NOMO-1 treated with DMSO at 0.1 percent for 48 hours (cell line): ENCODE data around the gene TUFT1.
"Not testable (repeated sequence)": the region's sequence is repeated elsewhere in the genome, so short reads cannot be mapped to it uniquely, and the experiment has no call there.

Experiments used
- DNase-seq: peaks from one replicate; lab custom pipeline; 2025; ENCODE audit not compliant: unreplicated experiment; lab: John Stamatoyannopoulos, UW

TUFT1 gene

DNA sequence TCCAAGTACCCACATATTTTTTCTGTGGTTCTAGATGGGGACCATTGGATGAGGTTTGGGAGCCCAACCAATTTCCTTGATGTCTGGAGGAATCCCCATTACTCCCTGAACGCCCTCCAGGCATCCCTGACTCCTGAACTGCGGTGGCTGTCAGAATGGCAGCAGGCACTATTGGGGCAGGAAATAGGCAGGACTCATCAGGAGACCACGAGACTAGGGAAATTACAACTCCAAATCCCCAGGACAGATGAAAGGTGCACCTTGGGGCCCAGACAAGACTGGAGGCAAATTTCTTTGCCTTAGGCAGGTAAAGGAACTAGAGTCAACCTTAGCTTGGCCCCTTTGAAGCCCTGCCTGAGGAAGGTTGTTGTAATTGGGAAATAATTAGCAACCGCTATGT, 27.8 kb upstream of the TUFT1 start:
- no peak for DNase-seq

DNA sequence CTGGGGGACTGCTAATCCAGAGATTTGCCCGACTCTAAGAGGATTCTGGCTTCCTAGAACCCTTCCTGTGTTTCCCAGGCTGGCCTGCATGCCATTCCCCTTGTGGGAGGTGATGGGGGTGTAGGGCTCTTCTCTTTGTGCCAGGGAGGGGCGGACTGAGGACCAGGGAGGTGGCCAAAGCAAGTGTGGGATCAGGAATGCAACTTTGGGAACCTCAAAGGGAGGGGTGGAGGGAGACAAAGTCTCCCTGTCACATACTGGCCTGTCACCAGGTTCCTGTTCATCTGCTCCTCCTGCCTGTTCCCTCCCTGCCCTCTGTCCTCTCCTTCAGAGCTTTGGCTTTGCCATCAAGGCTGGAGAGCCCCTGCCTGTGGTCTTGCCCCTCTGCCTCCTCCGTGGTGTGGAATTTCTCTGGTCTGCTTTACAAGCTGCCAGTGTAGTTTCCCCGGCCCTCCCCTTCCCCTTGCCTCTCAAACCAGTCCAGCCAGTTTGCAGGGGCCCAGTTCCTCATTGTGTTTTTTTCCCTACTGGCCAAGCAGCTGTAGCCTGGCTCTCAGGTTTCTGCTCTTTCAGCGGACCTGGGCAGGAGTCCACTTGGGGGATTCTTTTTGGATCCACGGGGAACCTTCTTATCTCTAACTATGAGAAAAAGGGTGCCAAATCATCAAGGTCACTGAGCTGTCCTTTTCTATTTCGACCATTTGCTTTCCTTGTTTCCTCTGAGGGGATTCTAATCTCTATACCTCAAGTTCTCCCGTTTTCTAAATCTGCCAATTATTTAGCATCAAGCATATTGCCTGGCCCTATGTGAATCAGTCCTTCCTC, 27.1 kb upstream of the TUFT1 start:
- DNase-seq = no peak

DNA sequence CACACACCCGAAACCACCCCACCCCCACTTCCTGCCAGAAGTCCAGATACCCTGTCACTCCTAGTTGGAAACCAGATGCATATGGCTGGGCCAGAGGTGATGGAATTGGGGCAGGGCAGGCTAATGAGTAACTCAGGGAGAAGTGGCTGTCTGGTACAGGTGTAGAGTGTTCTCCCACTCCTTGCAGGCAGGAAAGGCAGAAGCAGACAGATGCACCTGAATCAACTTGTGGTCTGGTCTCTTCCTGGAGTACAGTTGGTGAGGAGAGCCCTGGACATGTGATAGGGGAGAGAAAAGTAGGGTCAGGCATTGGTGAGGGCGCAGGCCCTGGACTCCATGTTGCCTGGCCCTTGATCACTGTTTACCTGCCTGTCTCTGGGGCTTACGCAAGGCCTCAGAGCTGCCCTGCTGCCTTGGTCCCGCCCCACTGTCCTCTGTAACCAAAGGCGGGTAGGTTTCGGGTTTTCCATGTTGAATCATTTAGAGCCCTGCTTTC, 26.4 kb upstream of the TUFT1 start:
- no peak for DNase-seq

DNA sequence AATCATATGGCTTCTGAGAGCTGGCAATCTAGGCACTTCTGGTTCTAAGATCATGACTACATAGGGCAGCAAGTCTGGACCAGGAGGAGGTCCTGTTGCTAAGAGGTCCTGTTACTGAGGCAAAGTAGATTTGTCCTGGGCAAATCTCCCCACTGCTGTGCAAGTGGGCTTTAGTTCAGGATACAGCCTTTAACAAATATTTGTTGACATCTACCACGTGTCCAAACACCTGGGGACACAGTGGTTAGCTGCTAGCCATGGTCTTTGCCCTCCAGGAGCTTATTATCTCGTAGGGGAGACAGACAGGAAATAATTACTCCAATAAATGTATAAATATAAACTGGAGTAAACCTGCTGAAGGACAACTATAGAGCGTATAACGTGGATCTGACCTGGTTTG, 25.7 kb upstream of the TUFT1 start:
- no peak for DNase-seq

DNA sequence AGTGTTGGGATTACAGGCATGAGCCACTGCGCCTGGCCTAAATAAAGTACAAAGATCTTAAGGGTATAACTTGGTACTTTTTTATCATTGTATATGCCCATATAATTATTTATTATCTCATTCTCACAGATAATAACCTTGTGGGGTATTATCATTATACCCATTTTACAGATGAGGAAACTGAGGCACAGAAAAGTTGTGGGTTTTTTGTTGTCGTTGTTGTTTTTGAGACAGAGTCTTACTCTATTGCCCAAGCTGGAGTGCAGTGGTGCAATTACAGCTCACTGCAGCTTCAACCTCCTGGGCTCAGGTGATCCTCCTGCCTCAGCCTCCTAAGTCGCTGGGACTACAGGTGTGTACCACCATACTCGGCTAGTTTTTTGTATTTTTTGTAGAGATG, 24.8 kb upstream of the TUFT1 start:
- DNase-seq = no peak

DNA sequence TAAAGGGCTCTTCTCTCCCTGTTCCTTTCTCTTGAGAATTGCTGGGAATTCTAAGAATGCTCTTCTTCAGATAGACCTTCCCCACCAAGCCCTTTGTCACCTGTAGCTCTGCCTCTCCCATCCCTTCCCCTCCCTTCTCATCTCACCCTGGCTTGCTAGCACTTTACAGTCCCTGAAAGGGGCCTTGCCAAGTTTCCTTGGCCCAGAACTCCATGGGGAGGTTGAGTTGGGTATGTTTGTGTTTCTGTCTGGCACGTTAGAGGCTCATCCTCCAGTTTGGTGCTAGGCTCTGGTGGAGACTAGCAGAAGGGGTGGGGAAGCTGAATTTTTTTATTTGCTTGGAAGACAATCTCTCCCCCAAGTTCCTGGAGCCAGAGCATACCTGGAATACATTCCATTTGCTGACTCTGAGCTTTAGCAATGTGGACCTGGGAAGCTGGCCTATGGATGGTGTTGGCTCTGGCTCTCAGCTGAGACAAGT, 24.0 kb upstream of the TUFT1 start:
- DNase-seq = no peak

DNA sequence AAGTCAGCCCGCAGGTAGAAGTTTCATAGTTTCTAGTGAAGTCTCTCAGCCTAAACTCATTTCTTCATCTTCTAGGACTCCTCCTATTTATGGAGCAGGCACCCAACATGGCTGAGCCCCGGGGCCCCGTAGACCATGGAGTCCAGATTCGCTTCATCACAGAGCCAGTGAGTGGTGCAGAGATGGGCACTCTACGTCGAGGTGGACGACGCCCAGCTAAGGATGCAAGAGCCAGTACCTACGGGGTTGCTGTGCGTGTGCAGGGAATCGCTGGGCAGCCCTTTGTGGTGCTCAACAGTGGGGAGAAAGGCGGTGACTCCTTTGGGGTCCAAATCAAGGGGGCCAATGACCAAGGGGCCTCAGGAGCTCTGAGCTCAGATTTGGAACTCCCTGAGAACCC, 21.7 kb upstream of the TUFT1 start:
- no peak for DNase-seq

DNA sequence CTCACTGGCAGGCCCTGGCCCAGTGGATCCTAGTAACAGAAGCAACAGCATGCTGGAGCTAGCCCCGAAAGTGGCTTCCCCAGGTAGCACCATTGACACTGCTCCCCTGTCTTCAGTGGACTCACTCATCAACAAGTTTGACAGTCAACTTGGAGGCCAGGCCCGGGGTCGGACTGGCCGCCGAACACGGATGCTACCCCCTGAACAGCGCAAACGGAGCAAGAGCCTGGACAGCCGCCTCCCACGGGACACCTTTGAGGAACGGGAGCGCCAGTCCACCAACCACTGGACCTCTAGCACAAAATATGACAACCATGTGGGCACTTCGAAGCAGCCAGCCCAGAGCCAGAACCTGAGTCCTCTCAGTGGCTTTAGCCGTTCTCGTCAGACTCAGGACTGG, 21.2 kb upstream of the TUFT1 start:
- no peak for DNase-seq

DNA sequence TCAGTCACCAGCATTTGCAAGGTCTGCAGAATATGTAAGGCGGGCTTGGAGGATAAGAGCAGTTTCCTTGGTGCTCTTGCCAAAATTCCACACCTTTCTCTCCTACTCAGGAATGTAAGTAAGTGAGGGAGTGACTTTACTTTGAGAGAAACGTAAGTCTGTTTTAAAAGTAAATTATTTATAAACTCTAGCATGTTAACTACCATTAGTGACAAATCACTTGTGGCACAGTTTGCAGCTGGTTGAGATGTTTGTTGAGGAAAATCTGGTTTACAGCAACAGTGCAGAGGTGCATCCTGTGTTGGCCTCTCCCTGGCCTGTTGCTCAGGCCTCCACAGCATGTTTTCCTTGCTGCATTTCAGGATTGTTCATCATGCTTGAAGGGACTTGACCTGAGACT, 20.4 kb upstream of the TUFT1 start:
- no peak for DNase-seq

DNA sequence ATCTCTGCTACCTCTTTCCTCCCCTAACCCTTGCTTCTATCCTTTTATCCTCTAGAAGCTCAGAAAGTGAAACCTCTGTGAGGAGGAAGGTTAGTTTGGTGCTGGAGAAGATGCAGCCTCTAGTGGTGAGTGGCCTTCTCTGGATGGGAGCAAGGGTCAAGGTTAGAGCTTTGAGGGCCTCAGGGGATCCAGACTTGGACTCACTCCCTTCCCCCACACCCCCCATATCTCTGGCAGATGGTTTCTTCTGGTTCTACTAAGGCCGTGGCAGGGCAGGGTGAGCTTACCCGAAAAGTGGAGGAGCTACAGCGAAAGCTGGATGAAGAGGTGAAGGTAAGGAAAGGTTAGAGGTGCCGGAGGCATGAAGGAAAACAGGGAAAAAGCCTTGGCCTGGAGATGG, 19.8 kb upstream of the TUFT1 start:
- no peak for DNase-seq

DNA sequence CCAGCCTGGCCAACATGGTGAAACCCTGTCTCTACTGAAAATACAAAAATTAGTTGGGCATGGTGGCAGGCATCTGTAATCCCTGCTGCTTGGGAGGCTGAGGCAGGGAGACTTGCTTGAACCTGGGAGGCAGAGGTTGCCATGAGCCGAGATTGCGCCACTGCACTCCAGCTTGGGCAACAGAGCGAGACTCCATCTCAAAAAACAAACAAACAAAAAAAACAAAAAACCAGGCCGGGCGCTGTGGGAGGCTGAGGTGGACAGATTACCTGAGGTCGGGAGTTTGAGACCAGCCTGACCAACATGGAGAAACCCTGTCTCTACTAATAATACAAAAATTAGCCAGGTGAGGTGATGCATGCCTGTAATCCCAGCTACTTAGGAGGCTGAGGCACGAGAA, 17.7 kb upstream of the TUFT1 start:
- DNase-seq = not testable (repeated sequence)

DNA sequence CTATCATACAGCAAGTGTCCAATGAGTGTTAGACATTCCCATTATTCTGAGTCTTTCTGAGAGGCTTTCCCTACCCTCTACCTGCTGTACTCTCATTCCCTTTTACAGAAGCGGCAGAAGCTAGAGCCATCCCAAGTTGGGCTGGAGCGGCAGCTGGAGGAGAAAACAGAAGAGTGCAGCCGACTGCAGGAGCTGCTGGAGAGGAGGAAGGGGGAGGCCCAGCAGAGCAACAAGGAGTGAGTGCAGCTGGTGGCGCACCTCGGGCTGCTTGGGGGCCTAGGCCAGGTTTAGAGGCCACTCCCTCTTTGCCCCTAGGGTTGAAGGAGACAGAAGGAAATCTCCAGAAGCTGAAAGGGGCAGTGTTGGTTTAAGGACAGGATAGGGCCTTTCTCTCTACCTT, 16.8 kb upstream of the TUFT1 start:
- no peak for DNase-seq

DNA sequence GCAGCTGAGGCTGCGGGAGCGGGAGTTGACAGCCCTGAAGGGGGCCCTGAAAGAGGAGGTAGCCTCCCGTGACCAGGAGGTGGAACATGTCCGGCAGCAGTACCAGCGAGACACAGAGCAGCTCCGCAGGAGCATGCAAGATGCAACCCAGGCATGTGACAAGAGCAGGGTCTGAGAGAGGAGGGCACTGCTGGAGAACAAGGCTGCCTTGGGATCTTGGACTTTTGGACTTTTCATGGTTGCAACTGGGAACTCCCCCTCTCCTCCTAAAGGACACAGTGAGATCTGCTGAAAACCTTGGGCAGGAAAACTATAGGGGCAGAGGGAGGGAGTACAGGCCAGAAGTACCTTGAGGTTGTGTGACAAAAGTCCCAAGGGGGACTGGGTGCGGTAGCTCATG, 15.4 kb upstream of the TUFT1 start:
- DNase-seq = no peak

DNA sequence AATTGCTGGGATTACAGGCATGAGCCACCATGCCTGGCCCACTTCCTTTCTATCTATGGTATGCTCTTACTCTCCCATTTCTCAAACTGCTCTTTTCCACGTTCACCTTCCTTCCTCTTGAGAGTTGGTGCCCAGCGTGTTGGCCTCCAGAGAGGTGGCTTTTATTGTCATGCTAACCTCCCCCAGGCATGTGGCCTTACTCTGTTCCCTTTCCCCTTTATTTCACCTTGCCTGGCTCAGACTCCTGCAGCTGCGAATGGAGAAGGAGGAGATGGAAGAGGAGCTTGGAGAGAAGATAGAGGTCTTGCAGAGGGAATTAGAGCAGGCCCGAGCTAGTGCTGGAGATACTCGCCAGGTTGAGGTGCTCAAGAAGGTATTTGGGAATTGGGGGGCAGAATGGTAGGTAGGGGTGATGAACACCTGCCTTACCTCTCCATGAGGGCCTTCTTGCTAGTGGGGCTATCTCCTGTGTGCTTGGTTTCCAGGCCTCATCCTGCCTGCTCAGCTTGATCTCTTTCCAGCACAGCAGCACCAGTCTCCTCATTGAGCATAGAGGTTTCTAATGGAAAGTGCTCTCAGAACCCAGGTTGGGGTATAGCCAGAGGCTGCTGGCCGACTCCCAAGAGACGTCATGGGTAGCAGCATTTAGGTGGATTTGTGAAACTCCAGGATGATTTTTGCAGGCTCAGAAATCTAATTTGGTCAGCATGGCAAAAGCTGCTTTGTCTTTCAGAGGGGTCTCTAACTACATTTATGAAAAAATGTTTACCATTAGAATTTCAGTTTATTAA, 13.2 kb upstream of the TUFT1 start:
- DNase-seq = no peak

DNA sequence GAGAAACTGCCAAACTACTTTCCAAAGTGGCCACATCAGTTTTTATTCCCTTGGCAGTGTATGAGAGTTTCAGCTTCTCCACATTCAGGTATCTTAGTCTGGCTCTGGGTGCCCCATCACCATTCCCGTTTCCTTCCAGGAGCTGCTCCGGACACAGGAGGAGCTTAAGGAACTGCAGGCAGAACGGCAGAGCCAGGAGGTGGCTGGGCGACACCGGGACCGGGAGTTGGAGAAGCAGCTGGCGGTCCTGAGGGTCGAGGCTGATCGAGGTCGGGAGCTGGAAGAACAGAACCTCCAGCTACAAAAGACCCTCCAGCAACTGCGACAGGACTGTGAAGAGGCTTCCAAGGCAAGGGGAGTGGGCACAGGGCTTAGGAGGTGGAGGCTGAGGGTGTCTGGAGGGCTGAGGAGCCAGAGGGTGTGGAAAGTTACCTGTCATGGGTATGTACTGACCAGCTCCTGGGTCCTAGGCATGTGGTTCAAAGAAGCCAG, 10.9 kb upstream of the TUFT1 start:
- no peak for DNase-seq

DNA sequence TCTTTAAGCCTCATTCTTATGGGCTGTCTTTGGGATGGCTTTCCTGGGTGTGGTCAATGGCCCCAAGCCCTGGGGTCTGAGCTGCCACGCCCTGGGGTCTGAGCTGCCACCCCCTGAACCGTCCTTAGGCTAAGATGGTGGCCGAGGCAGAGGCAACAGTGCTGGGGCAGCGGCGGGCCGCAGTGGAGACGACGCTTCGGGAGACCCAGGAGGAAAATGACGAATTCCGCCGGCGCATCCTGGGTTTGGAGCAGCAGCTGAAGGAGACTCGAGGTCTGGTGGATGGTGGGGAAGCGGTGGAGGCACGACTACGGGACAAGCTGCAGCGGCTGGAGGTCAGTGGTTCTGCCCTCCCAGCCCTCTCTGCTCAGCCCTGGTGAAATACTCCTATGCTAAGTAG, 10.3 kb upstream of the TUFT1 start:
- DNase-seq = no peak

DNA sequence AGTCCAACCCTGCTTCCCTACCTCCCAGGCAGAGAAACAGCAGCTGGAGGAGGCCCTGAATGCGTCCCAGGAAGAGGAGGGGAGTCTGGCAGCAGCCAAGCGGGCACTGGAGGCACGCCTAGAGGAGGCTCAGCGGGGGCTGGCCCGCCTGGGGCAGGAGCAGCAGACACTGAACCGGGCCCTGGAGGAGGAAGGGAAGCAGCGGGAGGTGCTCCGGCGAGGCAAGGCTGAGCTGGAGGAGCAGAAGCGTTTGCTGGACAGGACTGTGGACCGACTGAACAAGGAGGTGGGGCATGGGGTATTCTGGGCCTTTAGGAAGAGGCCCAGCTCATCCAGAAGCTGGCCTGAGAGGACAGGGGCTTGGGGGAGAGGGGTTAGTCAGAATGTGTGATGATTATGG, 9.6 kb upstream of the TUFT1 start:
- no peak for DNase-seq

DNA sequence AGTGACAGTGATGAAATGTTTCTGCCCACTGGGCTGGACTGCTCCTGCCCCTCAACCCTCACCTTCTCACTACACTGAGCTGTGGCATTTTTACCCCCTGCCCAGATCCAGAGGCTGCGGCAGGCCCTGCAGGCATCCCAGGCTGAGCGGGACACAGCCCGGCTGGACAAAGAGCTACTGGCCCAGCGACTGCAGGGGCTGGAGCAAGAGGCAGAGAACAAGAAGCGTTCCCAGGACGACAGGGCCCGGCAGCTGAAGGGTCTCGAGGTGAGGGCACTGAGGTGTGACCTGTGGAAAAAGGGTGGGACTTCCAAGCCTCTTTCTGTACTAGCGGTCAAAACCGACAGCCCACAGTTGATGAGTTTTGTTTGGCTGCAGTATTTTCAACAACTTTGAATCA, 6.2 kb upstream of the TUFT1 start:
- DNase-seq = no peak

DNA sequence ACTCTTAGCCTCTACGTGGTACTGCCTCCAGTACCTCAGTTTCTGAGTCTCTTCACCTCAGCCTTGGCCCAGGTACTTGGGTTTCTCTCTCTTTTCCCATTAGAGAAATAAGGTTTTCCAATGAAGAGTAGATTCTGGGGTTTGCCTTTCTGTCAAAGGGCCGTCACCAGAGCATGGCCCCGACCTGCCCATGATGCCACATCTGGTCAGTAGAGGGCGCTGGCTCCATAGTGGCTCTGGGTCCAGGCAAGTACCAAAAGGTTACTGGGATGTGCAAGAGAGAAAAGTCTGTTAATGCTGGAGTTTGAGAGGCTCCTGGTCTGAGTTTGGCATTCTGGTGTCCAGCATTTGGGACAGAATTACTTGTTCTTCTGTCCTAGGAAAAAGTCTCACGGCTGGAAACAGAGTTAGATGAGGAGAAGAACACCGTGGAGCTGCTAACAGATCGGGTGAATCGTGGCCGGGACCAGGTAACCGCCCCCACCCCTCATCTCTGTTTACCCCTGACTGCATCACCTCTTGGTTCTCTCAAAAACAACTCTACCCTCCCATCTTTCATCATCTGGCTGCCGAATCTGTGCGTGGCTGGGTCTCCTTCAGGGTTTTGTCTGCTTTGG, 5.3 kb upstream of the TUFT1 start:
- peak; percentile 57 for DNase-seq

DNA sequence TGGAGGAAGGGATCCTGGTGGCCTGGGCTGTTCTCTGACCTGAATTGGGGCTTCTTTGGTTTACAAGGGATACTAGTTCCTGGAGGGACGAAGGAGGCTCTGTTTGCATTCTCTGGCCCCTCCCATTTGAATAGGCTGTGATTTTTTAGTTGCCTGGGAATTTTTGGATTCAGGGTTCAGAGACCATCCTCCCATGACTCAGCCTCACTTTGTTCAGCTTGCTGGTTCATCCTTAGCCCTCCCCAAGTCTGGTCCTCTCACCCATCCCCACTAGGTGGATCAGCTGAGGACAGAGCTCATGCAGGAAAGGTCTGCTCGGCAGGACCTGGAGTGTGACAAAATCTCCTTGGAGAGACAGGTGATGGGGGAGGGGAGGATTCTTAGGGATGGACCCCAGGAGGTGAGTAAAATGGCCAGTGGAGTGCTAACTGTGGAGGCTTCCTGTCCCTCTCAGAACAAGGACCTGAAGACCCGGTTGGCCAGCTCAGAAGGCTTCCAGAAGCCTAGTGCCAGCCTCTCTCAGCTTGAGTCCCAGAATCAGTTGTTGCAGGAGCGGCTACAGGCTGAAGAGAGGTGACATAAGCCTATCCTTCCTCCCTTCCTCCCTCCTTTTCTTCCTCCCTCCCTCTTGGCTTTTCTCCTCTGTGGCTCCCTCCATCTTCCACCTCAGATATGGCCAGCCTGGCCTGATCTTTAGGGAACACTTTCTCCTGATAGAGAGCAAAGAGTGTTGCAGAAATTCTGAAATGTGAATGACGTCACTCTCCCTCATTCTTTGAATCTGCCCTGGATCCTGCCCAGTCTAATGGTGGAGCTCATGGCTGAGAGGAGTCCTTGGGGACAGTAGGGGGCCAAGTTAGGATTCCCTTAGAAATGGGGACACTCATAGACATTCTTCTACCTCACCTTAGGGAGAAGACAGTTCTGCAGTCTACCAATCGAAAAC, 4.5 kb upstream of the TUFT1 start:
- no peak for DNase-seq

DNA sequence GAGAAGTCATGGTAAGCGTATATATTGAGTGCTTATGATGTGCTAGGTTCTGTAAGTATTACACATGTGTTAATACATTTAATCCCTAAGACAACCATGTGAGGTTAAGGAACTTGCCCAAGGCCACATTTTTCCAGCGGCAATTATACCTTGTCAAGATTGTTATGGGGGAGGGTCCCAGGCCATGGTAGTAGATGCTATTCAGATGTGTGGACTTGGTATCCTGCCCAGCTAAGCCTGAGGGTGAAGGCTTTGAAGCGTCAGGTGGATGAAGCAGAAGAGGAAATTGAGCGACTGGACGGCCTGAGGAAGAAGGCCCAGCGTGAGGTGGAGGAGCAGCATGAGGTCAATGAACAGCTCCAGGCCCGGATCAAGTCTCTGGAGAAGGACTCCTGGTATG, 3.6 kb upstream of the TUFT1 start:
- no peak for DNase-seq
